Stimulated activated naive CD8-positive, alpha-beta T cell treated with anti-CD3 and anti-CD28 coated beads, Interleukin-15, Interleukin-2, amounts not matched to agents 100 ng/mL and 50 ng/mL, for 24 hours (primary cell): ENCODE results near the gene TSEN34.
"Not testable (repeated sequence)": the region's sequence is repeated elsewhere in the genome, so short reads cannot be mapped to it uniquely, and the experiment has no call there.

Experiments used
- H3K27ac Mint-ChIP-seq: one replicate; pipeline ENCODE4 v1.8.0; 2021; ENCODE audit warnings: mild to moderate bottlenecking, mixed read lengths
- H3K27me3 Mint-ChIP-seq: one replicate; pipeline ENCODE4 v1.8.0; 2021; ENCODE audit warnings: mixed read lengths
- H3K36me3 Mint-ChIP-seq: one replicate; pipeline ENCODE4 v1.8.0; 2021; ENCODE audit warnings: low read depth, mixed read lengths
- H3K4me1 Mint-ChIP-seq: one replicate; pipeline ENCODE4 v1.8.0; 2021; ENCODE audit warnings: low read depth, mixed read lengths
- H3K4me3 Mint-ChIP-seq: one replicate; pipeline ENCODE4 v1.8.0; 2021; ENCODE audit warnings: mild to moderate bottlenecking, mixed read lengths
- H3K9me3 Mint-ChIP-seq: one replicate; pipeline ENCODE4 v1.8.0; 2021; ENCODE audit warnings: mixed read lengths

Gene TSEN34

DNA sequence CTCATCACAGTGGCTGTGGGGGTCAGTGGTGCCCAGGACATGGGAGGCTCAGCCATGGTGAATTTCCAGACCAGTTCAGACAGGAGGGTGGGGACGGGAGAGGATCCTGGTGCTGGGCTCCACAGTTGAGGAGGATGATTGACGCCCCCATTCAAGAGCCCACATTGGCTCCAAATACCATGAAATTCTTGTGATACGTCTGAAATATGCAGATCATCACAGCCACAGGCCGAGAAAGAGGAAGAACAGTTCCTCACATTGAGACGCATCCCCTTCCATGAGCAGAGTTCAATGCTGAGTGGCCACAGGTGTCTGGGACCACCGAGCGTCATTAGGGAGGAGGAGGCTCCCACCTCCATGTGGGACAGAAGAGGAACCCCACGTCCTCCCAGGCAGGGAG lies 52.7 kb downstream of the TSEN34 start:
- Mint-ChIP-seq H3K4me1 (peaks cover 17% of the 10 kb centered on the region), H3K27me3 (peaks cover 11% of the 10 kb centered on the region)
- not testable (repeated sequence) for H3K27ac Mint-ChIP-seq, H3K9me3 Mint-ChIP-seq, H3K4me3 Mint-ChIP-seq, H3K36me3 Mint-ChIP-seq
